ENCODE data around the gene TP53BP1.

The TP53BP1 gene

GRCh38 chr15:43488790-43489189, 4.2 kb downstream of the TP53BP1 start:
- DNase-seq (ENCODE audit: low read depth in 2 of 2, low spot score in 1 of 2): no peak

- DNase-seq (ENCODE audit: low read depth in 2 of 2, low spot score in 1 of 2): no peak
Observed at GRCh38 chr15:43487271-43487895, 5.6 kb downstream of the TP53BP1 start.

- no peak for DNase-seq (ENCODE audit: low read depth in 2 of 2, low spot score in 1 of 2)
Observed at GRCh38 chr15:43484455-43484854, 8.5 kb downstream of the TP53BP1 start.

- no peak for DNase-seq (ENCODE audit: low read depth in 2 of 2, low spot score in 1 of 2)
Observed at GRCh38 chr15:43483297-43484128, 9.4 kb downstream of the TP53BP1 start.

- no peak for DNase-seq (ENCODE audit: low read depth in 2 of 2, low spot score in 1 of 2)
Observed at GRCh38 chr15:43473885-43474284, 19.1 kb downstream of the TP53BP1 start.

GRCh38 chr15:43471975-43472374, 21.0 kb downstream of the TP53BP1 start:
- DNase-seq (ENCODE audit: low read depth in 2 of 2, low spot score in 1 of 2): no peak

- no peak for DNase-seq (ENCODE audit: low read depth in 2 of 2, low spot score in 1 of 2)
Observed at GRCh38 chr15:43469867-43470266, 23.1 kb downstream of the TP53BP1 start.

- DNase-seq (ENCODE audit: low read depth in 2 of 2, low spot score in 1 of 2): no peak
Observed at GRCh38 chr15:43465100-43465499, 27.9 kb downstream of the TP53BP1 start.

GRCh38 chr15:43463998-43464397, 29.0 kb downstream of the TP53BP1 start:
- no peak for DNase-seq (ENCODE audit: low read depth in 2 of 2, low spot score in 1 of 2)

- no peak for DNase-seq (ENCODE audit: low read depth in 2 of 2, low spot score in 1 of 2)
Observed at GRCh38 chr15:43463507-43463906, 29.4 kb downstream of the TP53BP1 start.

GRCh38 chr15:43449981-43450380, 43.0 kb downstream of the TP53BP1 start:
- DNase-seq (ENCODE audit: low read depth in 2 of 2, low spot score in 1 of 2): no peak

- no peak for DNase-seq (ENCODE audit: low read depth in 2 of 2, low spot score in 1 of 2)
Observed at GRCh38 chr15:43446344-43446743, 46.6 kb downstream of the TP53BP1 start.

GRCh38 chr15:43441316-43441715, 51.6 kb downstream of the TP53BP1 start:
- no peak for DNase-seq (ENCODE audit: low read depth in 2 of 2, low spot score in 1 of 2)

GRCh38 chr15:43440721-43441281, 52.2 kb downstream of the TP53BP1 start:
- DNase-seq (ENCODE audit: low read depth in 2 of 2, low spot score in 1 of 2): no peak

GRCh38 chr15:43439268-43439667, 53.7 kb downstream of the TP53BP1 start:
- no peak for DNase-seq (ENCODE audit: low read depth in 2 of 2, low spot score in 1 of 2)

GRCh38 chr15:43436395-43436794, 56.6 kb downstream of the TP53BP1 start:
- no peak for DNase-seq (ENCODE audit: low read depth in 2 of 2, low spot score in 1 of 2)

GRCh38 chr15:43434446-43434845, 58.5 kb downstream of the TP53BP1 start:
- no peak for DNase-seq (ENCODE audit: low read depth in 2 of 2, low spot score in 1 of 2)

GRCh38 chr15:43433661-43434303, 59.2 kb downstream of the TP53BP1 start:
- no peak for DNase-seq (ENCODE audit: low read depth in 2 of 2, low spot score in 1 of 2)

GRCh38 chr15:43433165-43433564, 59.8 kb downstream of the TP53BP1 start:
- no peak for DNase-seq (ENCODE audit: low read depth in 2 of 2, low spot score in 1 of 2)

GRCh38 chr15:43429687-43430086, 63.3 kb downstream of the TP53BP1 start:
- DNase-seq (ENCODE audit: low read depth in 2 of 2, low spot score in 1 of 2): no peak

GRCh38 chr15:43423793-43424192, 69.2 kb downstream of the TP53BP1 start:
- DNase-seq (ENCODE audit: low read depth in 2 of 2, low spot score in 1 of 2): no peak

- no peak for DNase-seq (ENCODE audit: low read depth in 2 of 2, low spot score in 1 of 2)
Observed at GRCh38 chr15:43420876-43421275, 72.1 kb downstream of the TP53BP1 start.

All from stimulated activated CD8-positive, alpha-beta memory T cell treated with anti-CD3 and anti-CD28 coated beads, Interleukin-4, amount 100 ng/mL, for 4 hours (primary cell).